Thyroid gland (tissue), 4 donors: ENCODE measurements around the gene ANK3. TPM values are rescaled to one million over a fixed set of nuclear protein-coding genes. Genes with fewer than 3 reads are reported as not detected.

Source experiments
- DNase-seq, 2 donors: peaks; one replicate each; pipeline ENCODE4 v3.0.0-alpha.2; 2019
- H3K27ac ChIP-seq, 3 donors: fragments of 200-600 bp; sonication (generic); 1 replicate in 2 of 3; 2 replicates in 1 of 3; pipeline ENCODE4 v1.5.1; 2016 to 2019; ENCODE audit warnings: mild to moderate bottlenecking in 1 of 3, moderate library complexity in 1 of 3
- H3K27me3 ChIP-seq: fragments of 200-600 bp; sonication (generic); one replicate; pipeline ENCODE4 v1.5.1; 2019
- H3K36me3 ChIP-seq, 2 donors: fragments of 200-600 bp; sonication (generic); one replicate each; pipeline ENCODE4 v1.5.1; 2016 to 2019
- H3K4me1 ChIP-seq, 2 donors: fragments of 200-600 bp; sonication (generic); one replicate each; pipeline ENCODE4 v1.5.1; 2017 to 2019
- H3K4me3 ChIP-seq, 3 donors: fragments of 200-600 bp; sonication (generic); replicated peaks in 1 of 3; 1 replicate in 2 of 3; 2 replicates in 1 of 3; pipeline ENCODE4 v1.5.1; 2016; ENCODE audit warnings: mild to moderate bottlenecking in 1 of 3
- H3K9me3 ChIP-seq: fragments of 200-600 bp; sonication (generic); one replicate; pipeline ENCODE4 v1.5.1; 2017
- POLR2A ChIP-seq, 2 donors: fragments of 450-650 bp; IDR thresholded peaks; one replicate each; pipeline ENCODE4 v1.6.1; 2017; ENCODE audit warnings: antibody characterized with exemption in 2 of 2, mild to moderate bottlenecking in 2 of 2, moderate library complexity in 1 of 2
- WGBS, 2 donors: methylation state at CpG; one replicate each; pipeline ENCODE4 v1.1.5; 2017; 5-methylcytosine and 5-hydroxymethylcytosine counted together
- intact Hi-C: fragments of 100-400 bp; cut with DNase I; formaldehyde crosslinking; loops from one replicate; pipeline ENCODE4 v1.15.1; 2023
- total RNA-seq, 4 donors: library from RNA; depleted of rRNA; stranded (reverse); fragments of >200 nt; gene quantifications; one replicate each; pipeline ENCODE4 v1.2.3, GENCODE V29; 2016
- TF ChIP-seq, protein P1 (sequence below), 6 experiments: fragments of 200-600 bp in 3 of 6; fragments of 450-650 bp in 3 of 6; sonication (generic) in 3 of 6; IDR thresholded peaks; one replicate each; pipeline ENCODE4 v1.5.1; 2016 to 2019; ENCODE audit warnings: antibody characterized with exemption in 6 of 6, mild to moderate bottlenecking in 2 of 6, inconsistent platforms in 1 of 6, moderate library complexity in 1 of 6

The ANK3 gene
- total RNA-seq, 4 donors from 2014 or later = 56.6 to 118 (median 115) TPM

DNA sequence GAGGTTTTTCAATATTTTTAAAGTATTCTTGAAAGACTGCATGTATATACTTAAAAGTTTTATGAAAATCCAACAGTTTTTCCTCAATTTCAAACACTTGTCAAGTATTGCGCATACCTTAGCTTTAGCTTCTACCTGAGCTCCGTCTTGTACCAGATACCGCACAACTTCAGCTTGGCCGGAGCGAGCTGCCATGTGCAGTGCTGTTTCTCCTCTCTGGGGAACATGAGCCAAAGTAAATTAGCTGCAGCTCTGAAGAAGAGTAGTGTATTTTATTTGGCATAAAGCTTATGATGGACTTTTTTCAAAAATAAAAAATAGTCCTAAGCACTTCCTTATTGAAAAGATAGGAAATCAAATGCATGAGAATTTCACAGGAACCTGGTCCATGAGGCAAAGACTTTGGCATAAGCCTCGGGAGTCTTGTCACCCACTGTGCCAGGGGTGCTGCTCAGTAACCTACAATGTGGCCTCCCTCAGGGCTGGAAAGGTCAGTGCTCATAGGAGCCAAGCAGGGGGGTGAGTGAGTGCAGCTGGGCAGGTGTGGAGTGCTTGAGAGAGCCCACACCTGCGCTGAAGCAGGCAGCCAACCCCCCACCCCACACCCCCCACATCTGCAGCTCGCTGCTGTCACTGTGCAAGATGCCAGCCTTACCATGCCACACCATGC, 189.5 kb downstream of the ANK3 start:
- H3K27me3 ChIP-seq = no peaks in the 10 kb centered on the region
- no peak for DNase-seq
- no peak overlapping the region for H3K4me3 ChIP-seq
- no peak overlapping the region for H3K27ac ChIP-seq
- H3K9me3 ChIP-seq = no peaks in the 10 kb centered on the region
- H3K4me1 ChIP-seq = peaks cover 0 to 5% of the 10 kb centered on the region in 2 donors
- TF ChIP-seq, protein P1, sequence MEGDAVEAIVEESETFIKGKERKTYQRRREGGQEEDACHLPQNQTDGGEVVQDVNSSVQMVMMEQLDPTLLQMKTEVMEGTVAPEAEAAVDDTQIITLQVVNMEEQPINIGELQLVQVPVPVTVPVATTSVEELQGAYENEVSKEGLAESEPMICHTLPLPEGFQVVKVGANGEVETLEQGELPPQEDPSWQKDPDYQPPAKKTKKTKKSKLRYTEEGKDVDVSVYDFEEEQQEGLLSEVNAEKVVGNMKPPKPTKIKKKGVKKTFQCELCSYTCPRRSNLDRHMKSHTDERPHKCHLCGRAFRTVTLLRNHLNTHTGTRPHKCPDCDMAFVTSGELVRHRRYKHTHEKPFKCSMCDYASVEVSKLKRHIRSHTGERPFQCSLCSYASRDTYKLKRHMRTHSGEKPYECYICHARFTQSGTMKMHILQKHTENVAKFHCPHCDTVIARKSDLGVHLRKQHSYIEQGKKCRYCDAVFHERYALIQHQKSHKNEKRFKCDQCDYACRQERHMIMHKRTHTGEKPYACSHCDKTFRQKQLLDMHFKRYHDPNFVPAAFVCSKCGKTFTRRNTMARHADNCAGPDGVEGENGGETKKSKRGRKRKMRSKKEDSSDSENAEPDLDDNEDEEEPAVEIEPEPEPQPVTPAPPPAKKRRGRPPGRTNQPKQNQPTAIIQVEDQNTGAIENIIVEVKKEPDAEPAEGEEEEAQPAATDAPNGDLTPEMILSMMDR (IDR thresholded peaks at IDR 0.05) = no peak
- no peak for TF ChIP-seq POLR2A (IDR thresholded peaks at IDR 0.05)
- peaks cover 0 to 8% of the 10 kb centered on the region in 2 donors for H3K36me3 ChIP-seq
- 73 to 79% methylated on average over 8 of the region's 8 CpGs for WGBS, 2 donors
- intact Hi-C loops = loop anchor here (5.0 to 10.0 kb wide), 2 partner anchors 98 to 235 kb away; no protein-coding TSS in a partner anchor

DNA sequence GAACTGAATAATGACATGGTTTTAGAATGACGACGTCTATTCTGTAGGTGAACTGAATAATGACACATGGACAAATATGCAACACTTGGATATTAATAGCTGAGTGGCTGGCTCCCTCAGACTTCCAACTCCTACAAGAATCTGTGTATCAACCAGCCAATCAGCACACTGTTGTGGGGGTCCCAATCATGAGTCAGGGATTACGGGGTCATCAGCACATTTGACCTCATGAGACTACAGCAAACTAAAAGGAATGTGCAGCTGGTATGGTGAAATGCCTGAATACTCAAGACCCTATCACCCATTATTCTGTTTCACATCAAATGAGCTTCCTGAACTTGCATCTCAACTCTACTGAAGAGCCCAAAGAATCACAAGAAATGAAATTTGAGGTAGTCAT, 192.5 kb downstream of the ANK3 start:
- no peaks in the 10 kb centered on the region for H3K27me3 ChIP-seq
- H3K36me3 ChIP-seq = peaks cover 0 to 11% of the 10 kb centered on the region in 2 donors
- H3K27ac ChIP-seq = no peak overlapping the region
- H3K4me1 ChIP-seq = peaks cover 0 to 5% of the 10 kb centered on the region in 2 donors
- no peak for TF ChIP-seq POLR2A (IDR thresholded peaks at IDR 0.05)
- TF ChIP-seq, protein P1 (IDR thresholded peaks at IDR 0.05) = no peak
- H3K9me3 ChIP-seq = no peaks in the 10 kb centered on the region
- WGBS, 2 donors = 62 to 64% methylated on average over 3 of the region's 3 CpGs
- intact Hi-C loops = no loop called here
- H3K4me3 ChIP-seq = no peak overlapping the region
- DNase-seq = no peak

DNA sequence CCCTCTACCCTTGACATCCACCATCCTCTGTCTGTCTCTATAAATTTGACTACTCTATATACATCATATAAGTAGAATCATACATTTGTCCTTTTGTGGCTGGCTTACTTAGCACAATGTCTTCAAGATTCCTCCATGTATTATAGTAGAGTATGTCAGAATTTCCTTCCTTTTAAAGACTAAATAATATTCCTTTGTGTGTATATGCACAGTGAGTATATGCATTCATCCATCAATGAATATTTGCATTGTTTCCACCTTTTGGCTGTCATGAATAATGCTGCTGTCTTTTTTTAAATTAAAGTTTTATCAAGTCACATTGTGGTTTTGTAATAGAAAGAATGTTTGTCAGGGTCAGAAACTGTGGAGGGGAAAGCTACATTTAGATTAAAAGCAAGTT, 195.3 kb downstream of the ANK3 start:
- no peak overlapping the region for H3K27ac ChIP-seq
- intact Hi-C loops = no loop called here
- H3K9me3 ChIP-seq = no peaks in the 10 kb centered on the region
- H3K4me1 ChIP-seq = no peaks in the 10 kb centered on the region
- peaks cover 0 to 11% of the 10 kb centered on the region in 2 donors for H3K36me3 ChIP-seq
- no peak overlapping the region for H3K4me3 ChIP-seq
- no peak for DNase-seq
- no peak for TF ChIP-seq POLR2A (IDR thresholded peaks at IDR 0.05)
- TF ChIP-seq, protein P1 (IDR thresholded peaks at IDR 0.05) = no peak
- H3K27me3 ChIP-seq = no peaks in the 10 kb centered on the region

GRCh38 chr10:60192946-60193345, 196.7 kb downstream of the ANK3 start:
- Histone ChIP-seq H3K9me3 (no peaks in the 10 kb centered on the region), H3K27ac (no peak overlapping the region), H3K4me1 (no peaks in the 10 kb centered on the region), H3K36me3 (peaks cover 0 to 11% of the 10 kb centered on the region in 2 donors), H3K27me3 (no peaks in the 10 kb centered on the region), H3K4me3 (no peak overlapping the region)
- intact Hi-C loops = no loop called here
- TF ChIP-seq POLR2A (IDR thresholded peaks at IDR 0.05) = no peak
- TF ChIP-seq, protein P1 (IDR thresholded peaks at IDR 0.05) = no peak
- DNase-seq = no peak

GRCh38 chr10:60189861-60190475, 199.7 kb downstream of the ANK3 start:
- 69 to 89% methylated on average over 1 of the region's 1 CpG for WGBS, 2 donors
- intact Hi-C loops = no loop called here
- TF ChIP-seq, protein P1 (IDR thresholded peaks at IDR 0.05) = no peak
- no peak for TF ChIP-seq POLR2A (IDR thresholded peaks at IDR 0.05)
- no peaks in the 10 kb centered on the region for H3K9me3 ChIP-seq
- peaks cover 0 to 2% of the 10 kb centered on the region in 2 donors for H3K36me3 ChIP-seq
- H3K4me1 ChIP-seq = no peaks in the 10 kb centered on the region
- no peaks in the 10 kb centered on the region for H3K27me3 ChIP-seq
- DNase-seq = no peak
- H3K4me3 ChIP-seq = no peak overlapping the region
- no peak overlapping the region for H3K27ac ChIP-seq
